HT-29 (cell line): ENCODE results near the gene ITGAD. TPM values are rescaled to one million over a fixed set of nuclear protein-coding genes. Genes with fewer than 3 reads are reported as not detected.

Experiments
- DNase-seq: peaks from one replicate; pipeline ENCODE4 v3.0.0-alpha.2; 2015; ENCODE audit warnings: low spot score
- total RNA-seq: library from RNA; depleted of rRNA; stranded (reverse); fragments of >200 nt; shearing (Covaris generic); gene quantifications from 2 replicates; pipeline ENCODE4 v1.2.3, GENCODE V29; 2014

The ITGAD gene
- total RNA-seq, 1 experiment from 2014 or later: not detected

GRCh38 chr16:31365131-31365865, 27.8 kb upstream of the ITGAD start:
- DNase-seq: no peak

GRCh38 chr16:31367853-31368252, 25.3 kb upstream of the ITGAD start:
- DNase-seq: no peak

- DNase-seq: no peak
Observed at GRCh38 chr16:31371008-31371407, 22.1 kb upstream of the ITGAD start.

- DNase-seq: no peak
Observed at GRCh38 chr16:31371619-31372484, 21.3 kb upstream of the ITGAD start.

GRCh38 chr16:31373235-31373634, 19.9 kb upstream of the ITGAD start:
- DNase-seq: no peak

GRCh38 chr16:31375231-31375630, 17.9 kb upstream of the ITGAD start:
- DNase-seq: no peak

GRCh38 chr16:31376705-31377104, 16.4 kb upstream of the ITGAD start:
- no peak for DNase-seq

- no peak for DNase-seq
Observed at GRCh38 chr16:31377210-31377903, 15.8 kb upstream of the ITGAD start.

GRCh38 chr16:31380201-31380600, 12.9 kb upstream of the ITGAD start:
- DNase-seq: no peak

GRCh38 chr16:31382485-31383161, 10.5 kb upstream of the ITGAD start:
- peak; percentile 44 for DNase-seq

GRCh38 chr16:31385680-31386079, 7.5 kb upstream of the ITGAD start:
- DNase-seq: peak; percentile 49

GRCh38 chr16:31386157-31386984, 6.8 kb upstream of the ITGAD start:
- DNase-seq: peak; percentile 57

GRCh38 chr16:31388535-31388934, 4.6 kb upstream of the ITGAD start:
- no peak for DNase-seq

GRCh38 chr16:31390504-31391041, 2.6 kb upstream of the ITGAD start:
- no peak for DNase-seq

GRCh38 chr16:31395647-31396046, 2.5 kb downstream of the ITGAD start:
- no peak for DNase-seq

- no peak for DNase-seq
Observed at GRCh38 chr16:31397096-31397660, 4.0 kb downstream of the ITGAD start.

- DNase-seq: no peak
Observed at GRCh38 chr16:31397701-31398100, 4.6 kb downstream of the ITGAD start.

GRCh38 chr16:31400191-31400590, 7.1 kb downstream of the ITGAD start:
- no peak for DNase-seq

- DNase-seq: no peak
Observed at GRCh38 chr16:31401436-31401835, 8.3 kb downstream of the ITGAD start.

GRCh38 chr16:31402687-31403086, 9.6 kb downstream of the ITGAD start:
- DNase-seq: peak; percentile 17
